Measurements from ENCODE around the gene MALT1.
A peak's percentile ranks its signal among the peaks of the same experiment; 100 is the strongest.

The MALT1 gene

GRCh38 chr18:58780045-58780444 is 108.8 kb downstream of the MALT1 start:
- DNase-seq = no peak

DNA sequence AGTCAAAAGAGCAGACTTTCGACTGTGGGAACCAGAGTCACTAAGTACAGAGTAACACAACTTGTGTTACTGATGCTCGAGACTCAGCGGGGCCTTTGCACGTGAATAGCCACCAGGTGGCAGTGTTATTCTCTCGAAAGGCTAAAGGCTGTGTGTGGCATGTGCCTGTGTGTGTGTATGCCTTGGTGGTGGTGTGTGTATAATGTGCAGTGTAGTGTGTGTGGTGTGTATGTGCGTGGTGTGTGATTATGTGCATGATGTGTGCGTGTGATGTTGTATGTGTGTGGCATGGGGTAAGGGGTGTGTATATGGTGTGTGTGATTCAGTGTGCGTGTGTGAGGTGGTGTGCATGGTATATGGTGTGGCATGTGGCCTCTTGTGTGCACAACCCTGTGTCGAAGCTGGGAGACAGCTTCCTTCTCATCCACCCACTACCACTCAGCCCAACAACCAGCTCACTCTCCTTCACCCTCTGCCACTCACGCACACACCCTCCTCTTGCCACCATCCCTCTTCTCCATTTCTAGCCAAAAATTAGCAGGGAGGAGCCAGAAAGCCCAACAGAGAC is 110.4 kb downstream of the MALT1 start:
- DNase-seq = peak; percentile 70

DNA sequence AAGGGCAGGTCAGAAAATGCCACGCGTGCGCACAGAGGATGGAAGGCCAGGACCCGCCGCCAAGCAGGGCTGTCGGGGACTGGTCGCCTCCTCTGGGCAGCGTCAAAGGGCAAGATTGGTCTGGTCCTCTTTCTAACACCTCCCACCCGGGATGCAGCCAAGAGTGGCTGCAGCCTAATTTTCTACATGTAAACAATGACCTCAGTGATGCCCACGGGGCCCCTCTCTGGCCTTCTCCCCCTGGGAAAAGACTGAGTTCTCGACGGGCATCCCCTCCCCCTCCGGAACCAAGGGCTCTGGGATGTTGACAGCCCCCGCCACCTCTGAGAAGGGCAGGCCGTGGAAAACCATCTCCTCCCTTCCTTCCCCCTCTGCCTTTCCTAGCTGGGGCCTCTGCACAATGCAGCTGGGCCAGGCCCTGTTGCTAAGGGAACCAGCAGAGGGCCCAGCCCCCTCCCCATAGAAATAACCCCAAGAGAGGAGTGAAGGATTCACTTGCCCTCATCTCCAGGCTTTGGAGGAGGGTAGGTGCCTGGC is 113.4 kb downstream of the MALT1 start:
- DNase-seq = no peak

GRCh38 chr18:58785171-58785805 is 114.0 kb downstream of the MALT1 start:
- DNase-seq = no peak

- DNase-seq = no peak
Observed at GRCh38 chr18:58785870-58786269, 114.6 kb downstream of the MALT1 start.

DNA sequence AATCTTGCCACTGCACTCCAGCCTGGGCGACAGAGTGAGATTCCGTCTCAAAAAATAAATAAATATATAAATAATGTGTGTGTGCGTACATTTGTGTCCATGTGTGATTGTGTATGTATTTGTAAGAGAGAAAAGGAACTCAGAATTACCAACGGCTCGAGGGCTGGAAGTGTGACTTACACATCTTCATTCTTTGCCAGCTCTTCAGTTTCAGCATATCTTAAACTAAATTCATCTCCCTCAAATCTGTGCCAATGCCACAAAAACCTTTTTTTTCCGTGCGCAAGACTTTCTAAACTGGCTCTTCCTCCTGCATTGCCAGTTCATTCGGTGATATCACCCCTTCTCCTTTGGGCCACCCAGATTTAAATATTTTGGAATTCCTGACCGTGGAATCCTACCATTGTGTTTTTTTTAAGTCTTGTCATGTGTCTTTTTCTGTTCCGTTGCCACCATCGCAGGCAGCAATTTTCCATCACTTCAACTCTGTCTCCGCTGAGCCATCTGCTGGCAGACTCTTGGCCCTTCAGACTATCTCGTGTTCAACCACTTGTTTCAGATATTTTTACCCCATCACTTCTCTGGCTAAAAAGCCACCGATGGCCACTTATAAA is 116.4 kb downstream of the MALT1 start:
- DNase-seq = no peak

DNA sequence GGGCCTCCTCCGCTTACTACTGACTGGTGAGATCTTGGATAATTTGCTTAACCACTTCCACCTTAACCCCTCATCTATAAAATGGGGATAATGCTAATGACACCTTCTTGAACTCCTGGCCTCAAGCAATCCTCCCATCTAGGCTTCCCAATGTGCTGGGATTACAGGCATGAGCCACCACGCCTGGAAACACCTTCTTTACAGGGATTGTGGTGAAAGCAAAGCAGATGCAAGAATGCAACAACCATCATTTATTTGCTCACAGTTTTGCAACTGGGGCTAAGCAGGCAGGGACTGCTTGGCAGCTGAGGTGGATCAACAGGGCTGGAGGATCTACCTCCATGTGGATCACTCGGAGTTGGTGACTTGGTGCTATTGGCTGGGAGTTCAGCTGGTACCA is 117.2 kb downstream of the MALT1 start:
- no peak for DNase-seq

- no peak for DNase-seq
Observed at GRCh38 chr18:58788971-58789875, 118.0 kb downstream of the MALT1 start.

DNA sequence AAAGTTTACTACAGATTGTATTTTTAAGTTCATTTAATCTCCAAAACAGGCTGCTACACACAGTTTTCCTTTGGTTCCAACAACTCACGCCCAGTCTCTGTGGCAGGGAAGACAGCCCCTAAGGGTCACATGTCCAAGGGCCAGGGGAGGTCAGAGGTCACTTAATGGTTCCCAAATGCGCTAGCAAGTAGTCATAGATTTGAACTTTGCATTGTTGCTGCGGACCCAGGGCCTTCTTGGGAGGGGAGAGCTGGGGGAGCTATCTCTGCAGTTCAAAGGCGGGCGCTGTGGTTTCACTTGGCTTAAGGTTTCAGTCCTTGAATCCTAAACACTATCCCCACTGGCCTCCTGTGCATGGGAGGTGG is 118.6 kb downstream of the MALT1 start:
- no peak for DNase-seq

DNA sequence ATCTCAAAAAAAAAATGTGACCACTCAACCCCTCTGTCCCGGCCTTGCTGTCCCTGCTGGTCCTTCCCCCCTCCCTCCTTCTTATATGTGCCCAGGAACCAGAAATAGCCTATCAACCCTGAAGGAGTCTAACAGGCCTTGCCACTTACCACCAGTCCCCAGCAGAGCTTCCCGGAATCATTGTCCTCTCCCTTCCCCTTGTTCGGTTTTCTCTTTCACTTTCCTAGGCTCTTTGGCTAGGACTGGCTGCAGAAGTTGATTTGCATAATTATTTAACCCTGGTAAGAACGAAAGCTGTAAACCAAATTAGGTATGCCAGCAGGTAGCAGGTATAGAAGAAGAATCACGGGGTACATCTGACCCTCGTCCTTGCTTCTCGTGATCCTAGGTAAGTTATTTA is 120.8 kb downstream of the MALT1 start:
- DNase-seq = no peak

GRCh38 chr18:58793361-58793760 is 122.1 kb downstream of the MALT1 start:
- DNase-seq = no peak

GRCh38 chr18:58796220-58796619 is 125.0 kb downstream of the MALT1 start:
- DNase-seq = no peak

DNA sequence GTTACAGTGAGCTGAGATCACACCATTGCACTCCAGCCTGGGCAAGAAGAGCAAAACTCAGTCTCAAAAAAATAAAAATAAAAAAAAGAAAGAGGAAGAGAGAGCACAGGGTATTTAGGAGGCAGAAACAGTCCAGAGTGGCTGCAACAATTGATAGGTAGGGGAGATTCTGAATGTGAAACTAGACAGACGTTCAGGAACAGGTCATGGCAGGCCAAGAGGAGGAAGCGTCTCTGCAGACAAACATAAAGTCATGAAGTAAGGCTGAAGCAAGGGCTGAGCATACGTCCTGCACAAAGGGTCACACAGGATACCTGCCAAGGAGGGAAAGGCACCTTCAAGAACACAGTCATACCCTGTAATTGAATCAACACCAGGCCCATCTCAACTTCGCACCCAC is 129.3 kb downstream of the MALT1 start:
- no peak for DNase-seq

GRCh38 chr18:58802959-58803358 is 131.7 kb downstream of the MALT1 start:
- no peak for DNase-seq

GRCh38 chr18:58803978-58804377 is 132.7 kb downstream of the MALT1 start:
- DNase-seq = no peak

Measured in CD4-positive, alpha-beta T cell treated with Interleukin-12 subunit alpha and Interleukin-12 subunit beta, for 1 hour (primary cell).